EL (cell line): ENCODE data around the gene TBCCD1.
A peak's percentile ranks its signal among the peaks of the same experiment; 100 is the strongest.
"Not testable (repeated sequence)": the region's sequence is repeated elsewhere in the genome, so short reads cannot be mapped to it uniquely, and the experiment has no call there.

Experiments
- DNase-seq: peaks from one replicate; pipeline ENCODE4 v3.0.0-alpha.2; 2016

TBCCD1 gene

DNA sequence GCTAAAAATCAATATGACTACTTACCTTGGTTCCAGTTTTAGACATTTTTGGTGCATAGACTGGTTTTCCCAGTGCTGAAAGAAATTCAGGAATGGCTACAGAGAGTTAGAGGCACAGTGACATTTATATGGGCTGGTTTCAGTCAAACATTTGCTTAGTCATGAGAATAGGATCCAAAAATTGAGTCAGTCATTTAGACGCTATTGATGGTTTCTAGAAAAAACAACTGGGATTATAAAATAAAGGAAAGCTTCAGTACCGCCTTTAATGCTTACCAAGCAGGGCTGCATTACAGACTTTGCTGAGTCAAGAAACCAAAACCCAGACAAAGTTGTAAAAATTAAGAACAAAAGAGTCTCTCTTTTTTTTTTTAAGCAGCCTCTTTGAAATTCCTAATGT, 22.9 kb downstream of the TBCCD1 start, which contains the start of gene CRYGS:
TSS of gene CRYGS (minus strand) at position 100 of the 400 bp plus-strand sequence. CDS start at position 46, 54 bp downstream.
- DNase-seq, result no peak

DNA sequence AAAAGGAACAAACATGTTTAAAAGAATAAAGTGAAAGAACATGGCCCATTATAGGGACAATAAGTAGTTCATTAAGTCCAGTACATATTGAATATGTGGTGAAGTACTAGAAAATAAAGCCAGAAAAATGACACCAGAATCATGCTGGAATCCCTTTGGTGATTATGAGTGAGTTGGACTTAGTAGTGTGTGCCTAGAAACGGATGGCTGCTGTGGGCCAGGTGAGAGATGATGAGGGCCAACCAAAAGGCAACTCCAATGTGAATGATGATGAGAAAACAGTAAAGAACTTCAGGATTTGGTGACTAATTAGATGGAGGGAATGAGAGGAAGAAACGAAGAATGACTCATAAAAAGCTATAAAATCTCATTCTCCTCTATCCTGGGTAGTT, 26.3 kb downstream of the TBCCD1 start:
- DNase-seq, result peak; percentile 52

GRCh38 chr3:186540221-186540834, 26.8 kb downstream of the TBCCD1 start:
- DNase-seq, result peak; percentile 80

DNA sequence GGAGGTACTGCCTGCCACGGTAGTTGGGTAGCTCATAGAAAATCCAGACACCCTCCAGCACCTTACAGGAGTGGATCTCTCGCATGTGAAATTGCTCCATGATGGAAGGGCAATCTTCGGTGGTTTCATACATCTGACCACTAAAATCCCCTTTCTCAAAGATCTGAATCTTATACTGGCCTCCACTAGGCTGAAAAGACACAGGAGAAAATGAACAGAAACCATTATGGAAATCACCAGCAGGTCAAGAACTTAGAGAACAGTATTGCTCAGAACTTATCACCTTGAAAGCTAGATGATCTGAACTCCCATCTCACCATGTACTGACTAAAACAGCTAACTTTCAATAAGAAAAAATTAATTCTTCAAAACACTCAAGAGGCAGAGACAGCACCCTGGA, 28.4 kb downstream of the TBCCD1 start:
- DNase-seq, result no peak

DNA sequence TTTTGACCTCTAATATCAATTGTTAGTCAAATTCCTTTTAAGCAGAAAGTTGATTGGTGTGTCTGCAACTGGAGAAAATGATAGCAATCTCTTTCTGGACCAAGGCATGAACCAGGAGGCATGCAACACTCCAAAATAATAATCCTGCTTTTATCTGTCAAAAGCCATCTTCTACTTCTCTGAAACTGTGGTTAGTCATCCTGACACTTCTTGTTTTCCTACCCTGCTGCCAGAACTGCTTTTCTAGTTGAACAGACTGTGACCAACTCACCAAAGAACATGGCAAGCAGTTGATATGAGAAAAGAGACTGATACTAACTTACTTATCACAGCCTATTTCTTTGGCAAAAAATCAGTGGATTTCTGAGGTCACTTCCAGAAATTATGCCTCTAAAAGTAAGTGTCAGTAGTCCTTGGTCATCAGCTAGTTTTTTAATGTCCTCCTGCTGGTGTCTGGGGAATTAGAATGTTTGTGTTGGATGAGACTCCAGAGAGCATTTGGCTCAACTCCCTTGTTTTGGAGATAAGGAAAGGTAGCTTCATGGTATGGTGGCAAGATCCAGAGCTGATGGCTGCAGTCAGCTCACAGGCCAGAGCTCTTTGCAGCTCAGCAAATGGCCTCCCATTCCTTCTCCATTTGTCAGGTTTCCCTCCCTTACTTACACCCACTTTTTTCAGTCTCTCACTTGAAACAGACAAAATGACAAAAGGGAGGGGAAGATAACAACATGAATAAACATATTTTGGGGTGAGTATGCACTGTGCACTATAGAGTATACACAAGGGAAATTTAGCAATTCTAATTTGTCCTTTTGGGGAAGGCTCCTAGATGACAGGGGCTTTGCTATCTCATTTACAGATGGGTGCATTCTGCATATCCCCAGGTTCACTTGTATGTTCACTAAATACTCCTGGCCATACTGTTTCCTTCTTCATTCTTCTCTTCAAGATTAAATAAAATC, 30.0 kb downstream of the TBCCD1 start:
- DNase-seq, result no peak

DNA sequence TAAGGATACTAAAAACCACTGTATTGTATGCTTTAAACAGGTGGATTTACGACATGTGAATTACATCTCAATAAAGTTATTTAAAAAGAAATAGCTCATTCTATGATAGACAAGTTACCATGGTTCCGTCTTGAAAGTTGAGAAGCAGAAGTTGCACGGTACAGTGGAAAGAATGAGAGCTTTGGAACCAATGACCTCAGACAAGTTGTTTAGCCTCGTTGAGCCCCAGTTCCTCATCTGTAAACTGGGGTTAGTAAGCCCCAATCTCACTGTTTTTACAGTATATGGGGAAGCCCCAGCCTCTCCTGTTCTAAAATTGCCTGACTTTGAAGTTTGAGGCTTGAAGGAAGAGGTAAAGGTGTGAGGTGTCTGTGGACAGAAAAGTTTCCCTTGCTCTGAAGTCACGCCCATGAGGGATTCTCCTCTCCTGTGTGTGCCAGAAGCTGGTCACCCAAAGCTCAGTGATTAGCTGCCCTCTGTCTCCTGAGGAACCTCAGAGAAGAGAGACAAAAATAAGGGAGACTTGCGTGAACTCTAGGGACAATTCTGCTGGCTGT, 32.9 kb downstream of the TBCCD1 start:
- no peak for DNase-seq

GRCh38 chr3:186532598-186533072, 34.5 kb downstream of the TBCCD1 start:
- no peak for DNase-seq

DNA sequence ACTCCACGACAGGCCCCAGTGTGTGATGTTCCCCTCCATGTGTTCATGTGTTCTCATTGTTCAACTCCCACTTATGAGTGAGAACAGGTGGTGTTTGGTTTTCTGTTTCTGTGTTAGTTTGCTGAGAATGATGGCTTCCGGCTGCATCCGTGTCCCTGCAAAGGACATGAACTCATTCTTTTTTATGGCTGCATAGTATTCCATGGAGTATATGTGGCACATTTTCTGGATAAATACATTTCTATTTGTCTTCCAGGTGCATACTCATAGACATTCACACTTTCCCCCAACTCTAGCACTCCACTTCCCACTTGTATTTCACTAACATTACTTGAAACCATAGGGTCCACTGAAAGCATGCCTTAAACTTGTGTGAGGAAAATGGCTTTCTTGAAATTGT, 35.4 kb downstream of the TBCCD1 start:
- not testable (repeated sequence) for DNase-seq

GRCh38 chr3:186530415-186530814, 36.7 kb downstream of the TBCCD1 start:
- DNase-seq, result no peak

- no peak for DNase-seq
These were observed 37.7 kb downstream of the TBCCD1 start for GRCh38 chr3:186529201-186529999.

GRCh38 chr3:186526256-186526606, 40.9 kb downstream of the TBCCD1 start:
- DNase-seq, result no peak

DNA sequence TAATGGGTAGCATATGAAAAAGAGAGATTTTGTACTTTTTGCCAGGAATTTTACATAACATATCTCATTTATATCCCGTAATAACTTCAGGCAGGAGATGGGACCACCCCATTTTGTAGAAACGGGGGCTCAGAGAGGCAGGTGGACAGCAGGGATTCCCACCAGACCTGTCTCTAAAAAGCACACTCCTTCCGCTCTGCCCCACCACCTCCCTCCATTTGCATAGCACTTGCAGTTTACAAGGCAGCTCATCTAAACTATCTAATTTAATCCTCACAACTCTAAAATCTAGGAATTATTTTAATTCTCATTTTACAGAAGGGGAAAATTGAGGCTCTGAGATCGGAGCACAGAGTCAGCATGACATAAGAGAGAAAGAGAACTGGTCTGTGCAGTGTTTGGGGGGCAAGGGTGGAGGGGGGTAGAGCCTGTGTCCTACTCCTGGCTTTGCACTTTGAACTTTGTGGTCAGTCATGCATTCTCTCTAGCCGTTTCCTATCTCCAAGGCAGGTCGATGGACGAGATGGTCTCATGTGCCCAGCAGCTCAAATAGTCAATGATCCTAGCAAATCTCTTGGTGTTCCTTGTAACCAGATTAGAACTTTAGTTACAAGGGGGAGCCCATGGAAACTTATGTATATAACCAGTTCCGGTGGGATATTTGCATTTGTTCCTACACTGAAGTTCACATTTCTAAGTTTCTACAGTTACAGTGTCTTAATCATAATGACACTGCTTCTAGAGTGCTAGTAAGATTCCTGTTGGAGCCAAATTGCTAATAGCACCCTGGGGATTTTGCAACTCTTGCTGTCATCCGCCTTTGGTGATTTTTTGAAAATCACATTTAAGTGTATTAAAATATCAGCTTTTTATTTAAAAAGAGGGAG, 41.5 kb downstream of the TBCCD1 start:
- DNase-seq, result no peak

- DNase-seq, result no peak
These were observed 42.5 kb downstream of the TBCCD1 start for GRCh38 chr3:186524616-186525015.

GRCh38 chr3:186523434-186523833, 43.7 kb downstream of the TBCCD1 start:
- DNase-seq, result no peak

DNA sequence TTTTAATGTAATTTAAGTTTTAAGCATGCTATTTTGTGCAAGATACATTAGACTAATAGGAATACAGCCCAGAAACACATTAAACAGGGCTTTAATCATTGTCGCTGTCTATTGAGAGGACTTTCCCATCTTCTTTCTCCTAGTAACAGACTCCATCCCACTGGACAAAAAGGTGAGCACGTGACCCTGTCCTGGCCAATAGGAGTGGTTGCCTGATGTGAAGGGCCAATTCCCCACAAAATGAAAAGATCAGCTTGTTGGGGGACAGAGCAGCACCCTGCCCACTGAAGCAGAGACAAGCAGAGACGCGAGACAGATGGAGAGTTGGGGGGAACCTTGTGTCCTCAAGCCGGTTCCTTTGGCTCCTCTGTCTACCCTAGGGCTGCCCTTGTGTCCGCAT, 44.1 kb downstream of the TBCCD1 start:
- no peak for DNase-seq

GRCh38 chr3:186520957-186521842, 45.9 kb downstream of the TBCCD1 start:
- DNase-seq, result no peak

- DNase-seq, result no peak
These were observed 46.7 kb downstream of the TBCCD1 start for GRCh38 chr3:186520431-186520830.

DNA sequence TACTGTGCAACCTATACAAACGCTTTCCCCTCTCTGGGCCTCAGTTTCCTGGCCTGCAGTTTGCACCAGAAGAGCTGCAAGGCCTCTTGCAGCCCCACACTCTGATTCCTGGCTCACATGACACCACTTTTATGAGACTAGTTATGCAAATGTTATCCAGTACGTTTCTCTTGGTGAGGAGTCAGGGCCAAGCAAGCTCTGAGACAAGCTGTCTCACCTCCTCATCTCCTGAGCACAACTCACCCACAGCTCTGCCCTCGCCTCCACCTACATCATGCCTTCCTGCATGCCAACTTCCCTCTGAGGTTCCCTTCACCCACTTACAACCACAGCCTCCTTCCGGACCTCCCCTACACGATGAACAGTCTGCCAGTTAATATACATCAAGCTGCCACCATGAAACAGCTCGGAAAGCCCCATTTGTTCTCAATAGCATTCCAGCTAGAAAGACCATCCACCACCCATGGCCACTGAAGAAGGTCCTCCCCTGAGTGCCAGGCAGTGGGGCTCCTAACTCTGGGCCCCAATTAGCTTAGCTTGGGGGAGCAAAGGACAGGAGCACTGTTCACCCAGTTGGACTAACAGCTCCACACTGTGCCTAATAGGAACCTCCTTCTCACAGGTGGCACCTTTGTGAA, 48.0 kb downstream of the TBCCD1 start:
- no peak for DNase-seq

DNA sequence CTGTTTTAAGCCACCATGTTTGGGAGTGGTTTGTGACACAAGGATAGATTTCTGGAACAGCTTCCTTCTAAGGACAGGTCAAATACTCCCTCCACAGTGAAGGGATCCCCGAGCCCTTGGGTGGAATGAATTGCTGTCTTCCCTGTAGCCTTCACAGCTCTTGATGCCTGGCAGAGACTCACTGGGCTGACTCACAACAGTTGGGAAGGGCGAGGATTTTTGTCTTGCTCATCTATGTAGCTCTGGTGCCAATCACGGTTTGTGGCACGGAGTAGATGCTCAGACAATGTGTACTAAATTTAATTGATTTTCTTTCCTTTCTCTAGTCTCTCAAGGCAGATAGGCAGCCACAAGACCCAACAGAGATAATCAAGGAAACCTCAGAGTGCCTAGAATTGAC, 49.9 kb downstream of the TBCCD1 start:
- no peak for DNase-seq

- DNase-seq, result no peak
These were observed 50.5 kb downstream of the TBCCD1 start for GRCh38 chr3:186516646-186517045.
